Measurements from ENCODE around the gene INTS14.

The INTS14 gene

GRCh38 chr15:65610871-65611718 lies at the start of gene INTS14:
TSS of gene INTS14 (minus strand) at chr15:65611131. CDS start at chr15:65607380, 3,751 bp downstream.
- Histone ChIP-seq H3K27me3 (ENCODE audit: control insufficient read depth in 1 of 2, insufficient read depth in 2 of 2, low read length in 2 of 2) (no peaks in the 10 kb centered on the region), H3K4me3 (ENCODE audit: low read length in 2 of 2) (peak within 1 kb of the TSS; percentile 90 to 92), H3K4me1 (ENCODE audit: control insufficient read depth, insufficient read depth, low read length) (peaks cover 26% of the 10 kb centered on the region), H3K27ac (ENCODE audit: low read length) (peak within 1 kb of the TSS; percentile 96), H3K9me3 (ENCODE audit: control insufficient read depth in 2 of 2, low read length in 2 of 2) (no peaks in the 10 kb centered on the region), H3K36me3 (ENCODE audit: control insufficient read depth in 2 of 2, insufficient read depth in 2 of 2, low read length in 2 of 2) (peaks cover 0 to 4% of the 10 kb centered on the region in 2 donors), H3K9ac (ENCODE audit: low read length in 2 of 2) (peak within 1 kb of the TSS; percentile 95 to 99)

DNA sequence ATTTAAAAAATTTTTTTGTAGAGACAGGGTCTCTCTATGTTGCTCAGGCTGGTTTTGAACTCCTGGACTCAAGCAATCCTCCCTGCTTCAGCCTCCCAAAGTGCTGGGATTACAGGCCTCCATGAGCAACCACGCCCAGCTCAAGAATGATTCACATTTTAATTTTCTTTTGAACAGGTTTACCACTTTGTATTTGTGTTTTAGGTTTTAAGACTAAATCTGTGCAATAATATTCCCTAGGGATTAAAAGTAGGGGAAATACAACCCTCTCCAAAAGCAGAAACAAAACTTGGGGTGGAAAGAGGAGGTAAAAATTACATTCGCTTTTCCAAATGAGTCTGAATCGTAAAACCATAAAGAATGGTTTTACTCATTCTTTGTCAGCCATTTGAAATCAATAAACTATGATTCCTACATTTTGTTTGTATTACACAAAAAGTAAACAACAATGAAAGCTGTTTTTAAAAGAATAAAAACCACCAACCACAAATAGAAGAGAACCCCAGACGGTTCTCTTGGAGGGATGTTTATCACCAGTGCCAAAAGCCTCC lies 48.6 kb upstream of the INTS14 start:
- Histone ChIP-seq H3K4me1 (ENCODE audit: control insufficient read depth, insufficient read depth, low read length) (no peaks in the 10 kb centered on the region), H3K4me3 (ENCODE audit: low read length in 2 of 2) (no peak overlapping the region), H3K27ac (ENCODE audit: low read length) (no peak overlapping the region), H3K36me3 (ENCODE audit: control insufficient read depth in 2 of 2, insufficient read depth in 2 of 2, low read length in 2 of 2) (peaks cover 9 to 31% of the 10 kb centered on the region in 2 donors), H3K9me3 (ENCODE audit: control insufficient read depth in 2 of 2, low read length in 2 of 2) (no peaks in the 10 kb centered on the region), H3K27me3 (ENCODE audit: control insufficient read depth in 1 of 2, insufficient read depth in 2 of 2, low read length in 2 of 2) (no peaks in the 10 kb centered on the region), H3K9ac (ENCODE audit: low read length in 2 of 2) (no peak overlapping the region)

- no peak overlapping the region for H3K27ac ChIP-seq (ENCODE audit: low read length)
- no peaks in the 10 kb centered on the region for H3K9me3 ChIP-seq (ENCODE audit: control insufficient read depth in 2 of 2, low read length in 2 of 2)
- no peak overlapping the region for H3K9ac ChIP-seq (ENCODE audit: low read length in 2 of 2)
- no peak overlapping the region for H3K4me3 ChIP-seq (ENCODE audit: low read length in 2 of 2)
- H3K4me1 ChIP-seq (ENCODE audit: control insufficient read depth, insufficient read depth, low read length) = no peaks in the 10 kb centered on the region
- H3K36me3 ChIP-seq (ENCODE audit: control insufficient read depth in 2 of 2, insufficient read depth in 2 of 2, low read length in 2 of 2) = peaks cover 10 to 30% of the 10 kb centered on the region in 2 donors
- no peaks in the 10 kb centered on the region for H3K27me3 ChIP-seq (ENCODE audit: control insufficient read depth in 1 of 2, insufficient read depth in 2 of 2, low read length in 2 of 2)
These were observed 44.5 kb upstream of the INTS14 start for GRCh38 chr15:65655457-65655856.

GRCh38 chr15:65655026-65655425 lies 44.1 kb upstream of the INTS14 start:
- Histone ChIP-seq H3K9ac (ENCODE audit: low read length in 2 of 2) (no peak overlapping the region), H3K36me3 (ENCODE audit: control insufficient read depth in 2 of 2, insufficient read depth in 2 of 2, low read length in 2 of 2) (peaks cover 10 to 28% of the 10 kb centered on the region in 2 donors), H3K4me1 (ENCODE audit: control insufficient read depth, insufficient read depth, low read length) (no peaks in the 10 kb centered on the region), H3K9me3 (ENCODE audit: control insufficient read depth in 2 of 2, low read length in 2 of 2) (no peaks in the 10 kb centered on the region), H3K4me3 (ENCODE audit: low read length in 2 of 2) (no peak overlapping the region), H3K27ac (ENCODE audit: low read length) (no peak overlapping the region), H3K27me3 (ENCODE audit: control insufficient read depth in 1 of 2, insufficient read depth in 2 of 2, low read length in 2 of 2) (no peaks in the 10 kb centered on the region)

DNA sequence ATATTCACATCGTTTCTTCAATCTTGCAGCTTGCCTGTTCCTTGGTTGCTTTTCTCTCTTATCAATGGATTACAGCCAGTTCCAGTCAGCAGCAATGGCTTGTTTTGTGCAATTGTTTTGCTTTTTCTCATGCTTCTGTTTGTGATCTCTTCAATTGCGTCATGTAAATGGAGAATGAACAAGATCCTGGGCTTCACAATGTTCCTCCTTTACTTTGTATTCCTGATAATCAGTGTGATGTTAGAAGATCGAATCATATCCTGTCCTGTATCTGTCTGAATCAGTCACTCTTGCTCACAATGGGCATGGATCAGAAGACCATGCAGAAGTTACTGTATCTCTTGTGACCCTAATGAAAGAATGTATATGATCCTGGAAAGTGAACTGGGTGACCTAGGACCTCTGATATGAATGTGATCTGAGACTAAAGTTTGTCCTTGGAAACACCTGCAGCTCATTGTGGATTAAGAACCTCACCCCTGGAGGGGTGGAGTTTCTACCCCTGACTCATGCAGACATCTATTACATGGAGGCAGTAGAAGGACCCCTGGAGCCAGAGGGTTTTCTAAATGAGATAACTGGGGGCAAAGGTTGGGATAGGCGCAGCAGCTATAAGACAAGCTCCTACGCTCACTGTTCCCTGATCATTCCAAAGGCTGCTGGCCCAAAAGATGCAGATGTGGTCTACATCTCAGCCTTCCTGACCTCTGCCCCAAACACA lies 43.0 kb upstream of the INTS14 start:
- Histone ChIP-seq H3K4me1 (ENCODE audit: control insufficient read depth, insufficient read depth, low read length) (no peaks in the 10 kb centered on the region), H3K9ac (ENCODE audit: low read length in 2 of 2) (no peak overlapping the region), H3K27me3 (ENCODE audit: control insufficient read depth in 1 of 2, insufficient read depth in 2 of 2, low read length in 2 of 2) (no peaks in the 10 kb centered on the region), H3K27ac (ENCODE audit: low read length) (no peak overlapping the region), H3K4me3 (ENCODE audit: low read length in 2 of 2) (no peak overlapping the region), H3K9me3 (ENCODE audit: control insufficient read depth in 2 of 2, low read length in 2 of 2) (no peaks in the 10 kb centered on the region), H3K36me3 (ENCODE audit: control insufficient read depth in 2 of 2, insufficient read depth in 2 of 2, low read length in 2 of 2) (peaks cover 10 to 25% of the 10 kb centered on the region in 2 donors)

GRCh38 chr15:65653341-65653740 lies 42.4 kb upstream of the INTS14 start:
- H3K4me1 ChIP-seq (ENCODE audit: control insufficient read depth, insufficient read depth, low read length) = no peaks in the 10 kb centered on the region
- peaks cover 10 to 24% of the 10 kb centered on the region in 2 donors for H3K36me3 ChIP-seq (ENCODE audit: control insufficient read depth in 2 of 2, insufficient read depth in 2 of 2, low read length in 2 of 2)
- H3K9ac ChIP-seq (ENCODE audit: low read length in 2 of 2) = no peak overlapping the region
- no peaks in the 10 kb centered on the region for H3K9me3 ChIP-seq (ENCODE audit: control insufficient read depth in 2 of 2, low read length in 2 of 2)
- no peak overlapping the region for H3K27ac ChIP-seq (ENCODE audit: low read length)
- no peaks in the 10 kb centered on the region for H3K27me3 ChIP-seq (ENCODE audit: control insufficient read depth in 1 of 2, insufficient read depth in 2 of 2, low read length in 2 of 2)
- H3K4me3 ChIP-seq (ENCODE audit: low read length in 2 of 2) = no peak overlapping the region

GRCh38 chr15:65651831-65652749 lies 41.2 kb upstream of the INTS14 start:
- peaks cover 9 to 20% of the 10 kb centered on the region in 2 donors for H3K36me3 ChIP-seq (ENCODE audit: control insufficient read depth in 2 of 2, insufficient read depth in 2 of 2, low read length in 2 of 2)
- no peaks in the 10 kb centered on the region for H3K4me1 ChIP-seq (ENCODE audit: control insufficient read depth, insufficient read depth, low read length)
- no peaks in the 10 kb centered on the region for H3K27me3 ChIP-seq (ENCODE audit: control insufficient read depth in 1 of 2, insufficient read depth in 2 of 2, low read length in 2 of 2)
- H3K9ac ChIP-seq (ENCODE audit: low read length in 2 of 2) = no peak overlapping the region
- no peak overlapping the region for H3K27ac ChIP-seq (ENCODE audit: low read length)
- H3K4me3 ChIP-seq (ENCODE audit: low read length in 2 of 2) = no peak overlapping the region
- no peaks in the 10 kb centered on the region for H3K9me3 ChIP-seq (ENCODE audit: control insufficient read depth in 2 of 2, low read length in 2 of 2)

DNA sequence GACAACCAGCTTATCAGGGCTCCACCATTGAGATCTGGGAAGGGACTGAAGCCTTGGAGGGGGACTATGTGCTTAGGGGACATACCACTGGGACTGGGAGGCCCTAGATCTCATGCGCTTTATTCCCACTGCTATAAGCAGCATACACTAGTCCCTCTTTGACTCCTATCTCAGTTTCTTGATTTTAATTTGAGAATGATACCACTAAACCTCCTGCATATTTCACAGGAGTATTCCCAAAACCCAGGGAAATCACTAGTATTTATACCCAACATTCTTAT lies 40.1 kb upstream of the INTS14 start:
- H3K27ac ChIP-seq (ENCODE audit: low read length) = no peak overlapping the region
- no peaks in the 10 kb centered on the region for H3K27me3 ChIP-seq (ENCODE audit: control insufficient read depth in 1 of 2, insufficient read depth in 2 of 2, low read length in 2 of 2)
- H3K4me3 ChIP-seq (ENCODE audit: low read length in 2 of 2) = no peak overlapping the region
- H3K9me3 ChIP-seq (ENCODE audit: control insufficient read depth in 2 of 2, low read length in 2 of 2) = no peaks in the 10 kb centered on the region
- peaks cover 8 to 17% of the 10 kb centered on the region in 2 donors for H3K36me3 ChIP-seq (ENCODE audit: control insufficient read depth in 2 of 2, insufficient read depth in 2 of 2, low read length in 2 of 2)
- no peaks in the 10 kb centered on the region for H3K4me1 ChIP-seq (ENCODE audit: control insufficient read depth, insufficient read depth, low read length)
- H3K9ac ChIP-seq (ENCODE audit: low read length in 2 of 2) = no peak overlapping the region

- peaks cover 4 to 15% of the 10 kb centered on the region in 2 donors for H3K36me3 ChIP-seq (ENCODE audit: control insufficient read depth in 2 of 2, insufficient read depth in 2 of 2, low read length in 2 of 2)
- H3K9ac ChIP-seq (ENCODE audit: low read length in 2 of 2) = no peak overlapping the region
- no peaks in the 10 kb centered on the region for H3K4me1 ChIP-seq (ENCODE audit: control insufficient read depth, insufficient read depth, low read length)
- no peaks in the 10 kb centered on the region for H3K9me3 ChIP-seq (ENCODE audit: control insufficient read depth in 2 of 2, low read length in 2 of 2)
- H3K27ac ChIP-seq (ENCODE audit: low read length) = no peak overlapping the region
- no peaks in the 10 kb centered on the region for H3K27me3 ChIP-seq (ENCODE audit: control insufficient read depth in 1 of 2, insufficient read depth in 2 of 2, low read length in 2 of 2)
- H3K4me3 ChIP-seq (ENCODE audit: low read length in 2 of 2) = no peak overlapping the region
These were observed 39.5 kb upstream of the INTS14 start for GRCh38 chr15:65650312-65651041.

DNA sequence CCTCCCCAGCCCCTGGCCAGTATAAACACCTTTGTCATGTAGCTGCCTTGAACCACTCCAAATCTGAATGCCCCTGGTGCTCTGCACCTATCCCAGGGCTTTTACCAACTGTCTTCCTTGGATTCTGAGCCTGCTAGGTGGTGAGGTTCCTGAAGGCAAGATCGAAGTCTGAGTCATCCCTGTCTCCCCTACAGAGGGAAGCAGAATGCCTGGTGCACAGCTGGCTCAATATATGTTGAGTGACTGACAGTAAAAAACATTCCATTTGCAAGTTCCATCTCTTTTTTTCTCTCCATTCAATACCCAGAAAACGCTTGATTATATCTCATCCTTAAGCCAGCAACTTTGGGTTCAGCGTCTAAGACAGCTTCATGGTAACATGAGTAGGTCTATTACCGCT lies 35.6 kb upstream of the INTS14 start:
- no peaks in the 10 kb centered on the region for H3K27me3 ChIP-seq (ENCODE audit: control insufficient read depth in 1 of 2, insufficient read depth in 2 of 2, low read length in 2 of 2)
- H3K27ac ChIP-seq (ENCODE audit: low read length) = no peak overlapping the region
- no peaks in the 10 kb centered on the region for H3K9me3 ChIP-seq (ENCODE audit: control insufficient read depth in 2 of 2, low read length in 2 of 2)
- H3K36me3 ChIP-seq (ENCODE audit: control insufficient read depth in 2 of 2, insufficient read depth in 2 of 2, low read length in 2 of 2) = no peaks in the 10 kb centered on the region
- H3K9ac ChIP-seq (ENCODE audit: low read length in 2 of 2) = no peak overlapping the region
- no peaks in the 10 kb centered on the region for H3K4me1 ChIP-seq (ENCODE audit: control insufficient read depth, insufficient read depth, low read length)
- H3K4me3 ChIP-seq (ENCODE audit: low read length in 2 of 2) = no peak overlapping the region

Measured in stomach smooth muscle (tissue), 2 donors.